NCI-H187 treated with DMSO at 0.1 percent for 48 hours (cell line): ENCODE measurements around the gene APOO.

ENCODE experiments used
- DNase-seq: peaks from one replicate; lab custom pipeline; 2025; lab: John Stamatoyannopoulos, UW

The APOO gene

GRCh38 chrX:23907498-23908218, at the start of gene APOO, which contains the start of gene CXorf58:
TSS of gene APOO (minus strand) at chrX:23907938. CDS start at chrX:23907702, 236 bp downstream.
TSS of gene CXorf58 (plus strand) at chrX:23908006. CDS start at chrX:23910303, 2,297 bp downstream.
- peak; percentile 52 for DNase-seq

- DNase-seq, result no peak
These were observed 46.7 kb upstream of the APOO start for GRCh38 chrX:23954396-23954795.

GRCh38 chrX:23953908-23954269, 46.2 kb upstream of the APOO start:
- DNase-seq, result no peak

GRCh38 chrX:23952984-23953907, 45.5 kb upstream of the APOO start:
- no peak for DNase-seq

GRCh38 chrX:23952391-23952790, 44.7 kb upstream of the APOO start:
- no peak for DNase-seq

- no peak for DNase-seq
These were observed 37.5 kb upstream of the APOO start for GRCh38 chrX:23945206-23945605.

GRCh38 chrX:23944234-23944633, 36.5 kb upstream of the APOO start:
- no peak for DNase-seq

GRCh38 chrX:23939203-23939602, 31.5 kb upstream of the APOO start:
- DNase-seq, result no peak

- no peak for DNase-seq
These were observed 31.0 kb upstream of the APOO start for GRCh38 chrX:23938690-23939089.

- DNase-seq, result no peak
These were observed 29.4 kb upstream of the APOO start for GRCh38 chrX:23937100-23937499.

- DNase-seq, result no peak
These were observed 28.4 kb upstream of the APOO start for GRCh38 chrX:23936180-23936579.

GRCh38 chrX:23935106-23935505, 27.4 kb upstream of the APOO start:
- DNase-seq, result no peak

- no peak for DNase-seq
These were observed 24.3 kb upstream of the APOO start for GRCh38 chrX:23932046-23932445.

GRCh38 chrX:23930894-23931604, 23.3 kb upstream of the APOO start:
- no peak for DNase-seq

- DNase-seq, result no peak
These were observed 18.3 kb upstream of the APOO start for GRCh38 chrX:23926015-23926414.

- no peak for DNase-seq
These were observed 12.1 kb upstream of the APOO start for GRCh38 chrX:23919706-23920320.

- no peak for DNase-seq
These were observed 11.4 kb upstream of the APOO start for GRCh38 chrX:23919148-23919547.

GRCh38 chrX:23911126-23911835, 3.5 kb upstream of the APOO start:
- DNase-seq, result no peak

GRCh38 chrX:23908219-23909004, 674 bp upstream of the APOO start:
- no peak for DNase-seq

- DNase-seq, result no peak
These were observed 634 bp downstream of the APOO start for GRCh38 chrX:23907111-23907497.

- DNase-seq, result no peak
These were observed 3.6 kb downstream of the APOO start for GRCh38 chrX:23904096-23904495.
